ENCODE measurements around the gene CACNA1S.
A peak's percentile ranks its signal among the peaks of the same experiment; 100 is the strongest.

CACNA1S gene

DNA sequence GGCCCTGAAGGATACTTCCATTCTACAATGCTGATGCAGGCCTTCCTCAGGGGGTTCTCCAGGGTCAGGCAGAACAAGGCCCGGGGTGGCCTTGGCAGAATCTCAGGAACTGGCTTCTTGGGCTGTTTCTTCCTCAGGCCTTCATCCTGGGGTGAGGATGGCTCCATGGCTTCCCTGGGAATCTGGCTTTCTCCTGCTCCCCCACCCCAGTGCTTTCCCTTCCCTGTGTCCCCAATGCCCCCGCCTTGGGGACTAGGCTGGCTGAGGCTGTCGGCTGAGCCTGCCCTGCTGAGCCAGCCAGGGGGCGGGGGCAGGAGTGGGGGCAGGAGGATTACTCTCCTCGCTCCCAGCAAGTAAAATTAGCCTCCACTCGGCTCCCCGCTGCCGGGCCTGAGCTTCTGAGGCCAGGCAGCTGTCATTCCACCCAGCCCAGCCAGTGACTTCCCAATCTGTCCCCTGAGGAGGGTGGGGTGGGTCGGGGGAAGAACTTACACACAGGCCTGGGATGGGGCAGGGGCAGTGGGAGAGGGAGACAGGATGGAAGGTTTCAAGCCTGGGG is at the start of gene CACNA1S:
CACNA1S (minus strand) TSS at position 254 of the 559 bp plus-strand sequence; CDS start at position 167, 87 bp downstream.
- no peak for DNase-seq

DNA sequence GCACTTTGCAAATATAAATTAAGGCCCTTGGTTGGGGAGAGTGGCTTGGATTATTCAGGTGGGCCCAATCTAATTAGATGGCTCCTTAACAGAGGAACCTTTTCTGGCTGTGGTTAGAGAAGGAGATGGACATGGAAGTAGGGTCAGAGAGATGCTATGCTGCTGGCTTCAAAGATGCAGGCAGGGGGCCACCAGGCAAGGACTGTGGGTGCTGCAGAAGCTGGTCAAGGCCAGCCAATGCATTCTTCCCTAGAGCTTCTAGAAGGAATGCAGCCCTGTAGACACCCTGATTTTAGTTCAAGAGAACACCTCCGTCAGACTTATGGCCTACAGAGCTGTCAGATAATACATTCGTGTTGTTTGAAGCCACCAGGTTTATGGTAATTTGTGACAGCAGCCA is 45.7 kb upstream of the CACNA1S start:
- no peak for DNase-seq

DNA sequence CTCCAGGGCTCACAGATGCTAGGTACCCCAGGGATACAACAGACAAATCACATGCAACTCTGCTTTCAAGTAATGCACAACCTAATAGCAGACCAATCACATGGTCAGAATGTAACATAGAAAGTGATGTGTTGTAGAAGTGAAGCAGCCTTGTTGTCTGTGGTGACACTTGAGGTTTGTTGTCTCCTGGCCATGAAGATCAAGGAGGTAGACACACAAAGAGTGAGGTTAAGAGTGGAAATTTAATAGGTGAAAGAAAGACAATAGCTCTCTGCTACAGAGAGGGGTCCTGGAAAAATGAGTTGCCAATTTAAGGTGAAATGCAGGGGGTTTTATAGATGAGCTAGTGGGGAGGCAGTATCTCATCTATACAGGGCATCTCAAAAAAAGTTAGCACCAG is 44.6 kb upstream of the CACNA1S start:
- no peak for DNase-seq

DNA sequence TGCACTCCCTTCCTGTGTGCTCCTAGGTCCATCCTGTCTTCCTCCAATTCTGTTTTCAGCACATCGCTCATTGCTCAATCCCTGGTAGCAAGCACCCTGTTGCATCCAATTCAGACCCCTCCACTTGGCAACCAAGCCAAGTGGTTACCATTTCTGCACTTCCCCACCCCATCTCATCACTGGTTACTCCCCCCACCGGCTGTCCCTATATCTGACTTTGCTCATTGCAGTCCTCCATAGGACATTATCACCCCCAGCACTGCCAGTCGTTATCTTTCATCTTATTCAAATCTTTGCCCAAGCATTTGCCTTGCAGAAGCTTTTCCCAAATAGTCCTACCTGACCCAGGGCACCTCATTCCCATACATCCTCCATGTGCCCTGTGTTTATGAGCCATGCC is 44.1 kb upstream of the CACNA1S start:
- DNase-seq = no peak

DNA sequence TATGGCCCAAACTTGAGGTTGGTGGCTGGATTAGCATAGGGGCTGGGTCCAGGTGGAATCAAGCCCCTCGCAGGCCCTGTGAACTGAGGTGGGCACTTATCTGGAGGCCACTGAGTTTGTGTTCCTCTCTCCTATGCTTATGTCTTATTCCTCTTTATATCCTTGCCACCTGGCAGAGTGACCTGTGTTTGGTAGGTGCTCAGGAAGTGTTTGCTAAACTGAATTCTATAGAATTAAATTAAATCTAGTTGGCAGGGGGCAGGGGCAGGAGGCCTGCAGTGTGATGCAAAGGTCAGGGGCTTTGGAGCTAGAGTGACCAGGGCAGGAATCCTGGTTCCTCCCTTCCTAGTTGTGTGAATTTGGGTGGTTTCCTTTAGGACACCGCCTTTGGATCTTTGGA is 43.1 kb upstream of the CACNA1S start:
- DNase-seq = no peak

DNA sequence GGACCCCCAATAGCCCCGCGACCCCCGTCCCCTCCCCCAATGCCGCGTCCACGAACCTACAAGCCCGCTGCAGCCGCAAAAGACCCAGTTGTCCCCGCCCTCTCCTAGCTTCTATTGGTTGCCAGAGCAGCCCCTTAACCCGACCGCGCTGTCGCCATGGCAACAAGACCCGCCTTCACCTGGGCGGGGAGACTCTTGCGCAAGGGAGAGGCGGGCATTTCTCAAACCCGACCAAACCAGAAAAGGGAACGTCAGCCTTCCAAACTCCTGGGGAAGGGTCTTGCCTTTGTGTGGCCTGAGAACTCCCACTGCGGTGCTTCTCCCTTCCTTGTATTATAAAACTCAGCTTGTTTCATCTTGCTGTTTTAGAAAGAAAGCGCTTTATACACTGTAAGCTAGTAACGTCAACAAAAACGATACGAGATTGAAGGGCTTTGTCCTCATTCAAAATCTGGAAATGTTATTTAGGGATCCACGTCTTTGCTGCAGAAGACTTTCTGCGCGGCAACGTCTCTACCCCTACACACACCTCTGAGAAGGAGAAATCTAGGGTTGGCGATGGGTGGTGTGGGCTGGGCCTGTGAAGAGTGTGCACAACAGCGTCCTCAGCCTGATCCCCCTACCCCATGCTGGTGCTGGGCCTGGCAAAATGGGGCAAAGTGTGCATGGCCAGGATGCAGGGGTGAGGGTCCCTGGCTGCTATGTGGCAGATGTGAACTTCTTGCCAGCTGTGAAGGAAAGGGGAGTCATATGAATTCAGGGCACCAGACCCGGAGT is 42.4 kb upstream of the CACNA1S start, which contains the start of gene TMEM9:
TMEM9 (minus strand) TSS at position 86 of the 777 bp plus-strand sequence. CDS start 551 bp downstream, outside the sequence.
- DNase-seq = peak; percentile 98

DNA sequence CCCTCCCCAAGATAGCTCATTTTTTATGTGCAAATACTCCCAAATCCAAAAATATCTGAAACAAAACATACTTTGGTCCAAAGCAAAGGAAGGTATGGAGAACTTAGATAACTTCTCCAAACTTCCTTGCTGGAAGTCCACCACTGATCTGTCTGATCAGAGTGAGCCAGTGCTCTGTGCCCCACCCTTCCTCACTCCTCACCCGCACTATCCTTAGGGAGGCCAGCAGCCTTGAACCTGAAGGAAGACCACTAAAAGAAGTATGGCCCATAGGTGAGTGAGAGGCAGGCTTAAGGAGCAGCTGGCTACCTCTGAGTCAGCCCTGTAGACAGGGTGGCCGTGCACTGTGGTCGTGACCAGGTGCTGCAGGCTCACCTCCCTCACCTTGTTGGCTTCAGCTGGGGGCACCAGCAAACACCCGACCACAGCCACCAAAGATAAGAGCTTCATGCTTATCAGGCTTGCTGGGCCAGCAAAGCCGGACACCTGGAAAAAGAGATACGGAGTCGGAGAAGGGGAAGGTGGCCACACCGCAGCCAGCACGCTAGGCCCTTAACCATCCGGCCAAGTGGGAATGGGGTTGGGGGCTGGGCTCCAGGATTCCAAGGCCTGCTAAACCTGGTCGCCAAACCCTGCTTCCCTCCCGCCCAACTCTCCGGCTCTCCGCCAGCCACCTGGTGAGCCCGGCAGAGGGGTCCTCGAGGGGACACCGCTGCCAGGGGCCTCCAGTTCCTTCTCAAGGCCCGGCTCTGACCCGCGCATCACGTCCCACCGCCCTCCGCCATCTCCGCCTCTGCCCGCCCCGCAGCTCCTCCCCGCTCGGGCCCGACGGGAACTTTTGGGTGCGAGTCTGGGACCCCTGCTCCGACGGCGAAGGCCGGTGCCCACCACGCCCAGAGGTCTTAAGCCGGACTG is 41.5 kb upstream of the CACNA1S start:
- peak; percentile 81 for DNase-seq

DNA sequence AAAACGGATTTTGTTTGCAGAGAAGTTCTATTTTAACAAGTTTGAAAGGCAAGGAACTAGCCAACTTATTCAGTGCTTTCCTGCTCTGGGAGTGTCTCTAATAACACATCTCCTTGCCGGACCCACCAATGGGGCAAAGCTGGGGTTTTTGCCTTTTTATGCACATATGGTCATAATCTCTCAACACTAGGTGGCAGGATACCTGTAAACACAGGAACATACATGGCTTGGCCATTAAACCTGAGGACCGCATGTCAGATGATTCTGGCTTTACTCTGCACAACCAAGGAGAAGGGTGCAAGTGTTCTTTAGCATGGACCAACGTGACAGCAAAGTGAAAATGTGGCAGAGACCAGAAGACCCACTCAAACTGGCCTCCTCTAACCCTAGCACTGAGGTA is 37.2 kb upstream of the CACNA1S start:
- DNase-seq = peak; percentile 75

DNA sequence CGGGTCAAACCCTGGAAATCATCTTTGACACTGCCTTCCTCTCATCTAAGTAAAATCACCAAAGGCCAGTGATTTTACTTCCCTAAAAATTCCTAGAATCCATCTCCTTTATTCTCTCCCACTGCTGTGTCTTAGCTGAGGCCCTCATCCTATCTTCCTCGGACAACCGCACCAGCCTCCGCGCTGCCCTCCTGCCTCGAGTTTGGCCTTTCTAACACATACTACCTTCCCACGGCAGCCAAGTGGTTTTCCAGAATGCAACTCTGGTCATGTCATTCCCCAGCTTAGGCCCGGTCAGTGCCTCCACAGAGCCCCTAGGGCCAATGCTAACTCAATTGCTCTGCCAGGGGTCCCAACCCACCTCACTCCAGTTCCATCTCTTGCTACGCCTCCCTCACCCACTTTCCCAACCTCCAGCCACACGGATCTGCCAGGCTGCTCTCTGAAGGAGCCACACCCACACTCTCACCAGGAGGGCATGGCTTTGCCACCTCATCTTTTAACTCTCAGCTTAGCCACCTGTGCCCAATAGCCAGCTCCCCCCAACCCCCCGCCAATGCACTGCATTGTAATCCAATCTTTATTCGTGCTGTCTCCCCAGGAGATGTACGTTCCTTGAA is 35.3 kb upstream of the CACNA1S start:
- peak; percentile 21 for DNase-seq

DNA sequence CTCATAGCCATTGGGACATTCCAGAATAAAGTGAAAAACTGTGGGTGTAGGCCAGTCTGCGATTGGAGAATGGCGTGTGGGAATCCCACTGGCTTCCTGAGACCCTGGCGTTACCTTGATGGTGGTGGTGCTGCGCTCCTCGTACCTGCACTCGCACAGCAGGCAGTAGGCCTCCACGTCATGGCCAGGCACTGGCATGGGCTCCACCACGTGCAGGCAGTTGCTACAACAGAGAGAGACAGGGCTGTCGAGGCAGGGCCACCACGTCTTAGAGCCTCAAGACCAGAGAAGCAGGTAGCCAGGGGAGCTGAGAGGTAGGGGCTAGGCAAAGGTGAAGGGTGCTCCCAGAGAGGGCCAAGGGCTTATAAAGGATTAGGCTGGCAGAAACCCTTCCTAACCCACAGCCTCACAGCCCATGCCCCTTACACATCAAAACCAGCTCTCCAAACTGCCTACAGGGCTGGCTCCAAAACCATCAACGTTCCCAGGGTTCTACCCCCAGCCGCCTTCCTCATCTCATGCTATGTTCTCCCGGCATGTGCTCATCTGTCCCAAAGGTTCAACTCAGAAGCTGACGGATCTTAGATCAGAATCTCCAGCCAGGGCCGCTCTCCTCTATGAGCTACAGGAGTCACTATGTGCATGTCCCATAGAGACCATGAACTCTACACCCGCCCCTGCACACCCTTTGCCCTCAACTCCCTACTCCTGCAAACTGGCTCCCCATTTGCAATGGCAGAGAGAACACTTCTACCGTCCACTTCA is 34.6 kb upstream of the CACNA1S start:
- DNase-seq = no peak

DNA sequence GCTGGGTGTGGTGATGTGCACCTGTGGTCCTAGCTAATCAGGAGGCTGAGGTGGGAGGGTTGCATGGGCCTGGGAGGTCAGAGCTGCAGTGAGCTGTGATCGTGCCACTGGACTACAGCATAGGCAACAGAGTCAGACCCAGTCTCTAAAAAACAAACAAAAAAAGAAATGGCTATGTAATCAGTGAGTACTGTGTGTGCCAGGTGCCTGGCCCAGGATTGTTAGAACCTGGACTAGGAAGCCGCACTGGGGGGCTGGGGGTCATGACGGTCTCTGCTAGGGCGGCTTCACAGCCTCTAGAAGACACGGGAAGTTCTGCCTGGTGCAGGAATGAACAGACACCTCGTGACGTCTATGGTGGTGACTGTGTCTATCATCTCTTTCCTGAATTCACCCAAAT is 33.6 kb upstream of the CACNA1S start:
- DNase-seq = no peak

DNA sequence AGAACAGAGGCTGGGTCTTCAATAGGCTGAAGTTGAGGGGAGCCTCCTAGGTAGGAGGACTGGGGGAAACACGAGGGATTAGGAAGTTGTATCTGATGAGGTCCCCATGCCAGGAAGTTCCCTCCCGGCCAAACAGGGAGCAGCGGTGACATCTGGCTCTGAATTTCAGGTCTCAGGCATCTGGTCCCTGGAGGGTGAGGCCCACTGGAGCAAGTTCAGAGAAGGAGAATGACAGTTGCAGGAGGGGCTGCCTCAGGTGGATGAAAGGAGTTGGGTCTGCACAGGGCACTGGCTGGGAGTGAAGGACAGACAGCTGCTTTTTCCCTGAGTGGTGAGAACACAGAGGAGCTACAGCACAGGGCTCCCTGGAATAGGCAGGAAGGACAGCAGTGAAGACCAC is 32.9 kb upstream of the CACNA1S start:
- no peak for DNase-seq

DNA sequence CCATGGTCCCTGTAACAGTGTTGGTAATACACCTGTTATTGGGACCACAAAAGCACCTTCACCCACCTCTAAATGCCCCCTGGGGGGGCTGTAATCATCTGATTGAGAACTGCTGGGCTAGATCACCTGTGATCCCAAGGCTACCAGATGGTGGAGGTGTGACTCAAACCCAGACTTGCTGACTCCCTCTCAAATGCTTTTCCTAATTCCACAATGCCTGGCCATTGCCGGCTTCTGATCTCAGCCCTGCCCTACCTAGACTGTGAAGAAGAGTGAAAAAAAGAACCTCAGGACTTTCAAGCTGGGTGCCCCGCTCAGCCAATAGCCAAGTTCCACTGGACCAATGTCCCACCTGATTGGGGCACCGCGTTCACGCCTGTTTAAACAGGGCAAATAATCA is 32.5 kb upstream of the CACNA1S start:
- peak; percentile 30 for DNase-seq

DNA sequence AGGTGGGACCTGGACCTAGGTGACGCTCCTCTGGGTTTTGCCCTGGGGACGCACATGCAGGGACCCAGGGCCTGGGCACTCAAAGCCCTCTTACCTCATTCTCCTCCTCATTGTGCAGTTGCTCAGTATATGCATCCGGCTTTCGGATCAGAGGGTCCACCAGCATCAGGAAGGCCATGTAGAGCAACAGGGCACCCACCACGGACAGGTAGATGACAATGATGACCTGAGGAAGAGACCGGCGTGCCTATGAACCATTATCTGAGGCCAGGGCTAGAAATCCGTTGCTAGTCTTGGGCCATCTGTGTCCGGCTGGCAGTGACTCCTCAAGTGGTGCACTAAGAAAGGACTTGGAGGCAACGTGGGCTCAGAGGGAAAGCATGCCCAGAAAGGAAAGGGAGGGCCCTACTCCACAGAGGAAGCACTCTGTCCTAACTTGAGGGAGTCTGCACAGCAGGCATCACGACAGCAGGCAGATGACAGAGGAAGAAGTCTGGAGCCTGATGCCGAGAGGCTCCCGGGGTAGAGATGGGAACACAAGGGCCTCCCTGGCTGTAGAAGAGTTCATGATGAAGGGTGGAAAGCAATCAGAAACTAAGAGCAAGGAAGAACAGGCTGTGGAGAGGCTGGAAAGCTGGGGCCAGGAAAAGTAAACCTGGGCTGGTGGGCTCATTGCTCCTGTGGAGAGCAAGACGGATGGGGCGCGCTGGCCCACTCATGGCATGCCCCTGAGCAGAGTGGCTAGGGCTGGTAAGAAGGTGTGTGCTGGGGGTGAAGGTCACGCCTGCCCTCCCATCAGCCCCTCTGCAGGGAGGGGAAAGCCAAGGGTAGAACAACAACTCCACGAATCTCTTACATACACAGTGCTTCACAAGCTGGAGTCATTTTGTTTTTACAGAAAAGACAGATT is 31.8 kb upstream of the CACNA1S start:
- DNase-seq = no peak

DNA sequence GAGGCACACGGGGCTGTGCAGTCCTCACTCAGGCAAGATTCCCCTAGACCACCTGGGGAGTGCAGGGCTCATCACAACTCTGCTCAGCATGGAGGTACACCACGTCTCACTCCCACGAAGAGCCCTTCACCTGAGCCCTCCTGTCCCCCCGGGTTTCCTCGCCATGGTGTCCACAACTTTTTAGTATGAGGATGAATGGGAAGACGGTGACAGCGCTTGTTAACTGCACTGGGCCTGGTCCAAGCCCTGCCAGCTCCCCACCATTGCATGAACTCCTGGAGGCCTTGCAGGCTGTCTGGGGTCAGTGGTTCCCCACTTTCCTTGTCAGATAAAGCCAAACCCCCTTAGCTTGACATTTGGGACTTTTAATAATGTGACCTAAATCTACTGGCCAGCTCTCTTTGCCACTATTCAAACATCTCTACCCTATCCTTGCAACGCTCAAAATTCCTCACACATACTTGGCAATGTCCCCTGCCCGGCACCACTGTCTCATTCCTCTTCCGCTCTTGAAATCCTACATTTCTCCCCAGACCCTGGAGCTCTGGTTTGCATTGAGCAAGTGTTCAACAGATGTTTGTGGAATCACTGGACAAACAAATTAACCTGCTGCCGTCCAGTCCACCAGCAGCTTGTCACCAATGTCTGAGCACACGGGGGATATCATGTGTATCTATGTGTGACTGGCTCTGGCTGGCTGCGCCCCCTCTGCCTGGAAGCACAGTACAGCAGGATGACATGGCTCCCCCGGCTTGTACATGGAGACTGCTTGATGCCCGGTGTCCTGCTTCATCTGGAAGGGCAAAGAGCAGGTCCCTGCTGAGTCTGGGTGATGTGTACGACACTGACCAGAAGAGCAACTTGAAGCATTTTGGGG is 30.9 kb upstream of the CACNA1S start:
- DNase-seq = no peak

DNA sequence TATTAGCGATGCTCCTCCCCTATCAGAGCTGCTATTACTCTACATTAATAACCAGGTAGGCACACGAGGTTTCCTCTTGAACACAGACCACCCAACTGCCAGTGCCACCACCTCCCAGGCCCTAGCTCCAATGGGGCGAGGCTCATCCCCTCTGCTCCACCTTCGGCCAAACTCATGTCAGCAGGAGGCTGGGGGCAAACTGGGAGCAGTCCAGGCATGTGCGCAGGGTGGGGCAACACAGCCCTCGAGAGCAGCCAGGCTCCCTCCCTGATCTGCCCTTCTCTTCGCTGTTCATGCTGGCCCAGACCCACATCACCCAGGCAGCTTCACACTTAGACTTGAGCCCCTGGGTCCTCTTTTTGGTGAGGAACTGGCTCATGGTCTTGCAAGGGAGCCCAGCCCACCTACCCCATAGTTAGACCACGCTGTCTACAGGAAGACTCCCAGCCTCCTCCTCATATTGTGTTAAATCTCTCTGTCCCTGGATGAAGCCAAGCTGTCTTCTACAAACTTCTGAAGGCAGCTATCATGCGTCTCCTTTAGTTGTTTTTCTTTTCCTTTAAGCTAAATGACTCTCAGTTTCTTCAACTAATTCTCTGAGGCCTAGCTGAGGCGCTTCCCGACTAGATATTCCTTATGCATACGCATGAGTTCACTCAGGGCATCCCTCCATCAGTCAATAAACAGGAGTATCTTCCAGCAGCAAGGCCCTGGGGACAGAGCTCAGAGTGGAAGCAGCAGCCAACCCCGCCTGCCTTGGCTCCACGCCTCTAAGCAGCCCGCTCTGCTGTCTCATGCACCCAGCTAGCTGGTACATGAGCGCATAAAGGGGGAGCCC is 30.0 kb upstream of the CACNA1S start:
- no peak for DNase-seq

DNA sequence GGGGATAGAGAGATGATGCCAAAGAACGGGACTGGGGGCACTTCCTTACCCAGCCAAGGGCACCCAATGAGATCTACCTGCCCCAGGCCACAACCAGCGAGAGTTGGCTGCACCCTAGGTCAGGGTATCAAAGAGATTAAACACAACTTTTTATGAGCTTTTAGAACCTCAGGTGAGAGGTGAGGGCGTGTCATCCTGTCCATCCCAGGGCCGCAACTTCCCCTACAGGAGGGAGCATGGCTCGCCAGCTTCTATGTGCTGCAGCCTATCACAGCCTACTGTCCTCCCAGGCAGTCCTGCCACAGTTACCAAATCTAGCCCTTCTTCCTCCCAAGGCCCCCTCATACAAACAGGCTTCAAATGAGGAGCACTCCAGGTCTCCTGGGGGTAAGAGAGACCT is 29.2 kb upstream of the CACNA1S start:
- DNase-seq = no peak

DNA sequence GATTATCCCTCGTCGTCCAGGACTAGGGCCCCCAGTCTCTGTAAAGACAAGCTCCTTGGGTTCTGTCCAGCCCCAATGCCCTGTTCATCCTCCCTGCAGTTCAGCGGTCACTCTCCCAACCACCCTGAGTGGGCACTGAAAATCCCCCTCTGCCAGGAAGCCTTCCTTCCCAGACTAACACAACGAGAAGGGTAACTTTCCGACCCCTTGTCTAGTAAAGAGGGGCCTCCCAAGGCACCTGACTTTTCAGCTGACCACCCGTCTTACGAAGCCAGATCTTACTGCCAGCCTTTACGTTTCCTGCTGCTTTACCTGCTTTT is 28.7 kb upstream of the CACNA1S start:
- DNase-seq = no peak

DNA sequence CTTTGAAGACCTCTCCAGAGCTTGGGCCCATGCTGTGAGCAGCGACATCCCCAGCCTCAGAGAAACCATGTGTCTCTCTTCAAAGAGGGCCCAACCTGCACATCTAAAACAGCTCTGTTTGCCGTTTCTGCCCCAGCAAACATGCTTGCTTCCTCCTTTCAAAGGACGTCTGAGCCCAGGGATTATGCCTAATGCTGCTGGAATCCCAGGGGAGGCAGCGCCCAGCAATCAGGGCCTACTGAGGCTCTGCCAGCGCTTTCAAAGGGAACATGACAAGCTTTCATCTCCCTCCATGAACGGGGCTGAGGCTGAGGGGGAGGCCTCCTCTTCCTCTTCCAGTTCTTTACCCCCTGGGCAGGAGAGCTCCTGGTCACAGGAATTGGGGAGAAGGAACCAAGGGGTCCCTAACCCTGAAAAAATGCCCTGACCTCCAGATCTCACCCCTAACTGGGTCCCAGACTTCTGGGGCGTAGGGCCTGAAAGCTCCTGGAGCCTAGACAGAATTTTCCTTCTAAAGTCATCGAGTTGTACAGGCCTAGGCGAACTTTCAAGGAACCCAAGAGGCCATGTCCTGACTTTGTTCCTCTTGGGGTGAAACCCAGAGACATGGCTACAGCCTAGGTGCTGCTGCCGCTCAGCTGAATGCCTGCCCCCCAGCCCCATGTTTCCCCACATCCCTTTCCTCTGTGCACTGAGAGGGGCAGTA is 28.2 kb upstream of the CACNA1S start:
- DNase-seq = peak; percentile 64

Data from NCI-H69 (cell line).